ENCODE data around the gene KRT6C.

Gene KRT6C

DNA sequence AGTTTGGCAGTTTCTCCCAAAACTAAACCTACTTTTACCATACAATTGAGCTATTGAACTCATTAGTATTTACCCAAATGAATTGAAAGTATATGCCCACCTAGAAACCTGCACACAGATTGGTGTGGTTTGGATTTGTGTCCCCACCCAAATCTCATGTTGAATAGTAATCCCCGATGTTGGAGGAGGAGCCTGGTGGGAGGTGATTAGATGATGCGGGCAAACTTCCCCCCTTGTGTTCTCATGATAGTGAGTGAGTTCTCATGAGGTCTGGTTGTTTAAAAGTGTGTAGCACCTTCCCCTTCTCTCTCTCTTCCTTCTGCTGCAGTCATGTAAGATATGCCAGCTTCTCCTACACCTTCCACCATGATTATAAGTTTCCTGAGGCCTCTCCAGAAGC, 4.0 kb upstream of the KRT6C start:
- DNase-seq (ENCODE audit: low read depth): no peak
- no peak overlapping the region for H3K4me3 ChIP-seq (ENCODE audit: low read length)
- TF ChIP-seq, protein P1, sequence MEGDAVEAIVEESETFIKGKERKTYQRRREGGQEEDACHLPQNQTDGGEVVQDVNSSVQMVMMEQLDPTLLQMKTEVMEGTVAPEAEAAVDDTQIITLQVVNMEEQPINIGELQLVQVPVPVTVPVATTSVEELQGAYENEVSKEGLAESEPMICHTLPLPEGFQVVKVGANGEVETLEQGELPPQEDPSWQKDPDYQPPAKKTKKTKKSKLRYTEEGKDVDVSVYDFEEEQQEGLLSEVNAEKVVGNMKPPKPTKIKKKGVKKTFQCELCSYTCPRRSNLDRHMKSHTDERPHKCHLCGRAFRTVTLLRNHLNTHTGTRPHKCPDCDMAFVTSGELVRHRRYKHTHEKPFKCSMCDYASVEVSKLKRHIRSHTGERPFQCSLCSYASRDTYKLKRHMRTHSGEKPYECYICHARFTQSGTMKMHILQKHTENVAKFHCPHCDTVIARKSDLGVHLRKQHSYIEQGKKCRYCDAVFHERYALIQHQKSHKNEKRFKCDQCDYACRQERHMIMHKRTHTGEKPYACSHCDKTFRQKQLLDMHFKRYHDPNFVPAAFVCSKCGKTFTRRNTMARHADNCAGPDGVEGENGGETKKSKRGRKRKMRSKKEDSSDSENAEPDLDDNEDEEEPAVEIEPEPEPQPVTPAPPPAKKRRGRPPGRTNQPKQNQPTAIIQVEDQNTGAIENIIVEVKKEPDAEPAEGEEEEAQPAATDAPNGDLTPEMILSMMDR (conservative IDR thresholded peaks at IDR 0.05; ENCODE audit: low read depth, low read length): no peak

DNA sequence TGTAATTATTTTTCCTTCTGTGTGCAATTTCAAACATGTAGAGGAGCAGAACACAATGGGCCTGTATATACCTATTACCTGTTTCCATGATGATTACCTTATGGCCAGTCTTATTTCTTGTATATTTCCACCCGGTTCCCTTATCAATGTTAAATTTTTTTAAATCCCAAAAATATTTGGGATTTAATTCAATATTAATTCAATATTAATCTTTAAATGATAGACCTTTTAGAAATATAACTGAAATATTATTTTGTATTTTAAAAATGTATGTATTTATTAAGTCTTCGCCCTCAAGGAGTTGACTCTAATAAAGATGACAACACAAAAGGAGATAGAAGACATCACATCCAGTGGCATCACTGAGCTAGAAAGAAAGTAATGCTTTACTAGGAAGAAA, 607 bp upstream of the KRT6C start:
- H3K4me3 ChIP-seq (ENCODE audit: low read length): no peak overlapping the region
- DNase-seq (ENCODE audit: low read depth): no peak
- TF ChIP-seq, protein P1 (conservative IDR thresholded peaks at IDR 0.05; ENCODE audit: low read depth, low read length): no peak

DNA sequence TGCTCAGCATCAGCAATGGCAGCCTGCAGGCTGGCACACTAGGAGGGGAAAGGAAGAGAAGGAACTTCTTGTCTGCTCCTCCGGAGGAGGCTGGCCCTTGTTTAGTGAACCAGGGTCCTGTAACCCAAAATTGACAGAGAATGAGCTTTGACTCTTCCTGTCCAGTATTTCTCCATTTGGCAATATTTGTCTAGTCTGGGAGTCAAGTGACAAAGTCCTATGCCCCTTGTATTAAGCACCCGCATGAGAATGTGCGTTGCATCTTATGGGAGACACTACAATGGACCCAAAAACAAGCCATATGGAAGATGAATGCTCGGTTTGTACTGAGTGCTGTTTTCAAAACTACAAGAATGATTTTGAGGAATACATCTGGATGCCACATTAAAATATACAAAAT, 3.8 kb downstream of the KRT6C start:
- TF ChIP-seq, protein P1 (conservative IDR thresholded peaks at IDR 0.05; ENCODE audit: low read depth, low read length): no peak
- no peak overlapping the region for H3K4me3 ChIP-seq (ENCODE audit: low read length)
- DNase-seq (ENCODE audit: low read depth): no peak

DNA sequence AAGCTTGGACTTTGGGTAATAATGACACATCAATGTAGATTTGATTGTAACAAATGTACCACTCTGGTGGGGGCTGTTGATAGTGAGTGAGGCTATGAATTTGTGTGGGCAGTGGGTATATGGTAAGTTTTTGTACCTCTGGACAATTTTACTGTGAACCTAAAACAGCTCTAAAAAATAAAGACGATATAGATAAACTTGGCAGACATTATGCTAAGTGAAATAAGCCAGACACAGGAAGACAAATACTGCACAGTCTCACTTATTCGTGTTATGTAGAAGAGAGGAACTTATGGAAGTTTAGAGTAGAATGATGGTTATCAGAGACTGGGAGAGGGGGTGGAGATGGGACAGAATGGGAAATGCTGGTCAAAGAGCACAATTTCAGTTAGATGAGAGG, 8.7 kb downstream of the KRT6C start:
- TF ChIP-seq, protein P1 (conservative IDR thresholded peaks at IDR 0.05; ENCODE audit: low read depth, low read length): no peak
- no peak for DNase-seq (ENCODE audit: low read depth)
- H3K4me3 ChIP-seq (ENCODE audit: low read length): no peak overlapping the region

DNA sequence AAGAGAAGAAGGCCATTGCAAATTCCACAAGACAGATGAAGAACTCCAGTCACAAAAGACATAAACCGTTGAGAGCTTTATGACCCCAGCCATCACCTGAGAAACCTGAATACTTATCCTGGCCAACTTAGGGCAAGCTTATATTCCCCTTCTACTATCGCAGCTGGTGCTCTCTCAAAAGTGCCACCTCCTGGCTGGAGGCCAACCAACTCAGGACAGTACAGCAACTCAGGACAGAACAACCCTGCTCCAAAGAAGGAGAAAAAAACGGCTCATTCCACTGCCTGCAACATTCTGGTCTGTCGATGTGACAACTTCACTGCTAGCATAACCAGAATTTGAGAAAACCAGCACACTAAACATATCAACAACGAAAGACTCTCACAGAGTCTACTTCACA, 11.9 kb downstream of the KRT6C start:
- no peak for DNase-seq (ENCODE audit: low read depth)
- TF ChIP-seq, protein P1 (conservative IDR thresholded peaks at IDR 0.05; ENCODE audit: low read depth, low read length): no peak
- H3K4me3 ChIP-seq (ENCODE audit: low read length): no peak overlapping the region

DNA sequence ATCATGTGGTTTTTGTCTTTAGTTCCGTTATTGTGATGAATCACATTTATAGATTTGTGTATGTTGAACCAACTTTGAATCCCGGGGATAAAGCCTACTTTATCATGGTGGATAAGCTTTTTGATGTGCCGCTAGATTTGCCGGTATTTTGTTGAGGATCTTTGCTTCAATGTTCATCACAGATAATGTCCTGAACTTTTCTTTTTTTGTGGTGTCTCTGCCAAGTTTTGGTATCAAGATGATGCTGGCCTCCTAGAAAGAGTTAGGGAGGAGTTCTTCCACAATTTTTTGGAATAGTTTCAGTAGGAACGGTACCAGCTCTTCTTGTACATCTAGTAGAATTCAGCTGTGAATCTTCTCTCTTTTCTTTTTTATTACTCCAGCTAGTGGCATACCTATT, 14.7 kb downstream of the KRT6C start:
- TF ChIP-seq, protein P1 (conservative IDR thresholded peaks at IDR 0.05; ENCODE audit: low read depth, low read length): no peak
- no peak overlapping the region for H3K4me3 ChIP-seq (ENCODE audit: low read length)
- no peak for DNase-seq (ENCODE audit: low read depth)

DNA sequence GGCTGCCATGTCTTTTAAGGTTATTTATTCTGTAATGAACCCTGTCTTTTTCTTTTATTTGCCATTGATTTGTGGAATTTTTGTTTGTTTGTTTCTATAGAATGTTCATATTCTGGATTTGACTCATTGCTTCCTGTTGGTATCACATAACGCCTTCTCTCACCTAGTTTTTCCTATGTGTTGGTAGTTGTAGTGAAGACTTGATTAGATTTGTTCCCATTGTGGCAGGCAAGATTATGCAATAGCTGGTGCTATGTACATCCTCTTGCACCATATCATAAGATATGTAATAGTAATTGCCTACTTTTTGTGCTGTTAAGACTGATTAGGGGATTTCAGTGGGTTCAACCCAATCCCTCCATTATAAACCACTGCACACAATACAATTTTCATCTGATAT, 17.8 kb downstream of the KRT6C start:
- TF ChIP-seq, protein P1 (conservative IDR thresholded peaks at IDR 0.05; ENCODE audit: low read depth, low read length): no peak
- H3K4me3 ChIP-seq (ENCODE audit: low read length): no peak overlapping the region
- DNase-seq (ENCODE audit: low read depth): no peak

Measured in retinal pigment epithelial cell (primary cell).